Subcutaneous abdominal adipose tissue (tissue), 5 donors: Measurements from ENCODE around the gene SDC3.

ENCODE experiments used
- H3K27ac ChIP-seq: one replicate; pipeline ENCODE4 v1.7.0; 2013; ENCODE audit warnings: low read depth, mild to moderate bottlenecking, inconsistent platforms, low read length, moderate library complexity
- H3K27me3 ChIP-seq, 5 donors: one replicate each; pipeline ENCODE4 v1.7.0; 2013; ENCODE audit warnings: low read length in 5 of 5, inconsistent platforms in 1 of 5; ENCODE audit not compliant: control insufficient read depth in 5 of 5, insufficient read depth in 4 of 5
- H3K36me3 ChIP-seq, 5 donors: one replicate each; pipeline ENCODE4 v1.7.0; 2013; ENCODE audit warnings: low read length in 5 of 5; ENCODE audit not compliant: control insufficient read depth in 5 of 5, insufficient read depth in 5 of 5
- H3K4me1 ChIP-seq, 5 donors: one replicate each; pipeline ENCODE4 v1.7.0; 2013; ENCODE audit warnings: low read length in 5 of 5, mild to moderate bottlenecking in 3 of 5, moderate library complexity in 1 of 5; ENCODE audit not compliant: control insufficient read depth in 5 of 5, insufficient read depth in 5 of 5
- H3K4me3 ChIP-seq, 5 donors: one replicate each; pipeline ENCODE4 v1.7.0; 2013; ENCODE audit warnings: low read length in 5 of 5, low read depth in 1 of 5
- H3K9ac ChIP-seq, 5 donors: one replicate each; pipeline ENCODE4 v1.7.0; 2013; ENCODE audit warnings: low read length in 5 of 5, mild to moderate bottlenecking in 4 of 5, moderate library complexity in 3 of 5
- H3K9me3 ChIP-seq, 5 donors: one replicate each; pipeline ENCODE4 v1.7.0; 2013; ENCODE audit warnings: low read length in 5 of 5; ENCODE audit not compliant: control insufficient read depth in 5 of 5
- donor health status: healthy.
- donor health status: healthy.
- donor health status: healthy.
- donor health status: healthy.
- donor health status: healthy.

The SDC3 gene

DNA sequence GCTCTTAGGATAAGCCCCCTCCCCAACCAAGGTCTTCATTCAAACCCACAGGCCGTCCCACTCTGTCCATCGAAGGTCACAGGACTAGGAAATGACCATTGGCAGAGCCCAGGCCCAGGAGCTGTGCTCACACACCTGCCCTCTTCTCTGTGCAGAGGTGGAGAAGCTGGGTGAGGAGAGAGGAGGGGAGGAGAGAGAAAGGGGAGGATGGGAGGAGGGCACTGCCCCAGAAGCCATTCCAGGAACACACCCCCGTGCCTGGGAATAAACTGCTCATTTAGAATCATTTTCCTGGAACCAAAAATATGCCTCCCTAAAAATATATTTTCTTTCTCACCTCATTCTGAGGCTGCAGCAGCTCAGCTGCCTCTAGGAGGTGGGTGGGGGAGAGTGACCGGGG is 6.4 kb upstream of the SDC3 start:
- peaks cover 0 to 43% (median 16%) of the 10 kb centered on the region in 5 donors for H3K4me1 ChIP-seq
- no peak overlapping the region for H3K4me3 ChIP-seq
- no peaks in the 10 kb centered on the region for H3K36me3 ChIP-seq
- H3K27ac ChIP-seq, result no peak overlapping the region
- no peaks in the 10 kb centered on the region for H3K9me3 ChIP-seq
- no peaks in the 10 kb centered on the region for H3K27me3 ChIP-seq
- H3K9ac ChIP-seq, result no peak overlapping the region

DNA sequence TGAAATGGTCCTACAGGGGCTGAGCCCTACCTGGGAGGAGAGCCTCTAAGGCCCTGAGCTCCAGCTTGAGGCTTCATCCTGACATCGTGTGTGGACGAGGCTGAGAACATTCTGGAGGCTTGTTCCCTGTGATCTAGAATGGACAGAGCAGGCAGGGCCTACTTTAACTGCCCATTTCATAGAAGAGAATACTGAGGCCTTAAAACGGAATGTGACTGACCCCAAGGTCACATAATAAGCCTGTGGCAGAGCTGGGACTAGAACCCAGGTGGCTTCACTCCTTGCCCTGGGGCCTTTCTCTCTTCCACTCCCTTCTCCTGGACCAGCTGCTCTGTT is 6.0 kb upstream of the SDC3 start:
- H3K27ac ChIP-seq, result no peak overlapping the region
- H3K36me3 ChIP-seq, result no peaks in the 10 kb centered on the region

DNA sequence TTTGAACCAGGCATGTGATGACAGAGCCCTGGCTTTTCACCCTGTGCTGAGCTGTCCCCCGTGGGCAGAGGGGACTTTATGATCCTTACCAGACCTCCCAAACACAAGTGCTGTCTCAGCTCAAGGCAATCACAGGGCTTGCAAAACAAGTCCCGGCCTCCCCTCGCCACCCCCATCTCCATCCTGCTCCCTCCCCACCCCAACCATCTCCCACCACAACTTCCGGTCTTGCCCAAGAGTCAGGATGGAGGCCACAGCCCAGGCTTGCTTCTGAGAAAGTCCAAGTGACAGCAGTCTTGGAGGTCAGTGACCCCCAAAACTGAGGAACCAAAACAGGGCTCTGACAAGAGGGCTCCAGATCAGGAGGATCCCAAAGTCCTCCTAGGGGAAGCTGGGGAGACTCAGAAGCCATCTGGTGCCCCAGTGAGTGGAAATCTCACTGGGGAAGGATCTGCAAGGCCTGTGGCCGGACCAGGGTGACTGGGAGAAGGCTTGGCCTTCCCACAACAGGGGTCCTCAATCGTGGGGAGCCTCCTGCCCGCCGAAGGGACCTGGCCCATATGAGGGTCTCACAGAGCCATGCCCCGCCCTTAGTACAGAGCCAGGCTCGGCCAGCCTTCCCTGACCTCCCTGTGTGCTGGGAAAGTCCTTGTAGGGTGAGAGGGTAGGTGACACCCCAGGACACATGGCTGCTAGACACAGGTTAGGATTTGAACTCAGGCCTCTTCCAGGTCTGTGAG is 4.5 kb upstream of the SDC3 start:
- H3K9ac ChIP-seq, result no peak overlapping the region
- H3K27ac ChIP-seq, result no peak overlapping the region
- H3K9me3 ChIP-seq, result no peaks in the 10 kb centered on the region
- no peaks in the 10 kb centered on the region for H3K36me3 ChIP-seq
- H3K27me3 ChIP-seq, result no peaks in the 10 kb centered on the region
- H3K4me3 ChIP-seq, result no peak overlapping the region
- H3K4me1 ChIP-seq, result peaks cover 2 to 47% (median 27%) of the 10 kb centered on the region in 5 donors

More for the DNA sequence above, 6.0 kb upstream of the SDC3 start:
- H3K9me3 ChIP-seq, result no peaks in the 10 kb centered on the region
- no peak overlapping the region for H3K4me3 ChIP-seq
- H3K4me1 ChIP-seq, result peaks cover 0 to 46% (median 19%) of the 10 kb centered on the region in 5 donors
- H3K9ac ChIP-seq, result no peak overlapping the region
- no peaks in the 10 kb centered on the region for H3K27me3 ChIP-seq

DNA sequence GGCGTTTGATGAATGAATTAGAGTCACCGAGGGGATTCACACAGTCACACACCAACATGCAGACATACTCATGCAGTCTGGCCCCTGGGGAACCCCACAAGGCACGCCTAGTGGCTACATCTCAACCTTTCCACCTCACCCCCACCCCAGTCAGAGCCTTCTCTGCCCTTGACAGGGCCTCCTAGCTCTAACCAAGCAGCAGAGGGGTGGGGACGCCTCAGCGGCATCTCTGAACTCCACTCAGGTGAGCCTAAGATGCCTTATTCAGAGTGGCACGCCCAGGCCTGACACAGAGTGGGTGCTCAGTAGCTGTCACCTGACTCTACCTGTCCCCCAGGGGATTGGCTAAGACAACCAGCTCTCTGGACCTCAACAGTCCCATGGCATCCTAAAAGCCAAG is 3.7 kb upstream of the SDC3 start:
- Histone ChIP-seq H3K27me3 (no peaks in the 10 kb centered on the region), H3K9ac (no peak overlapping the region), H3K36me3 (no peaks in the 10 kb centered on the region), H3K27ac (no peak overlapping the region), H3K4me1 (peaks cover 3 to 56% (median 36%) of the 10 kb centered on the region in 5 donors), H3K9me3 (no peaks in the 10 kb centered on the region), H3K4me3 (no peak overlapping the region)

DNA sequence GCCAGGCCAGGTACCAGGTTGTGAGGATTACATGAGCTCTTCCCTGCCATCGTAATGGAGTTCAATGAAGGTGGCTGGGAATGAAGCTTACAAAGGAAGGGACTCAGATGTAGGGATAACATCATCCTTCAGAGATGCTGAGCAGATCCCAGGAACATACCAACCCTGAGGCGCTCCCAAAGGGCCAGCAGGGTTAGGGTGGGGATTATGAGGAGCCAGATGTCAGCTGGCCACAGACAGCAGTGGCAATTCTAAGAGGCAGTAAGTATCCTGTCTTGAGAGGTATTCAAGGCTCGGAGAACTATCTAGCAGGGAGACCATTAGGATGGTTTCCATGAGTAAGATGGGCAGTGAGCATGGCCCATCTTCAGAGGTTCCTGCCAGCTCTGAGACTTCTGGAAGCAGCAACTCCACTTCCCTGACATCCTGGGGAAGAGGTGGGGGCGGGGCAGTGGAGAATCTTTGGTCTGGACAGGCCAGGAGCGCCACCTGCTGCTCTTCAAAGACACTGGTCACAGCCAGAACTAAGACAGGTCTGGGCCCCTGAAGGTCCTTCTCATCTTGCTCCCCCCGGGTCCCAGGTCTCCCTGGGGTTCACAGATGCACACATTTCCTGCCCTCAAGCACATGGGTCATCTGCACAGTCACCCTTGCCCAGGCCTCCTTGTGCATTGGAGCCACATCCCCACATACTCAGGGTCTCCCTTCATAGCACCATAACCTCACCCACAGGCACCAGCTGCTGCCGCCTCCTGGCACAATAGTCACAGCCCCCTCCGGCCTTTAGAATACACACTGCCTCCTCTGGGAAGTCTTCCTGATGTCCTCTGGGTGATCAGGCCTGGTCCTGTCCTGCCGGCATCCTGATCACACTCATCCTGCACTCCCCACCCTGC is 2.7 kb upstream of the SDC3 start:
- H3K27me3 ChIP-seq, result no peaks in the 10 kb centered on the region
- no peaks in the 10 kb centered on the region for H3K9me3 ChIP-seq
- H3K36me3 ChIP-seq, result no peaks in the 10 kb centered on the region
- H3K9ac ChIP-seq, result no peak overlapping the region
- peaks cover 6 to 65% (median 45%) of the 10 kb centered on the region in 5 donors for H3K4me1 ChIP-seq
- H3K27ac ChIP-seq, result no peak overlapping the region
- H3K4me3 ChIP-seq, result no peak overlapping the region

DNA sequence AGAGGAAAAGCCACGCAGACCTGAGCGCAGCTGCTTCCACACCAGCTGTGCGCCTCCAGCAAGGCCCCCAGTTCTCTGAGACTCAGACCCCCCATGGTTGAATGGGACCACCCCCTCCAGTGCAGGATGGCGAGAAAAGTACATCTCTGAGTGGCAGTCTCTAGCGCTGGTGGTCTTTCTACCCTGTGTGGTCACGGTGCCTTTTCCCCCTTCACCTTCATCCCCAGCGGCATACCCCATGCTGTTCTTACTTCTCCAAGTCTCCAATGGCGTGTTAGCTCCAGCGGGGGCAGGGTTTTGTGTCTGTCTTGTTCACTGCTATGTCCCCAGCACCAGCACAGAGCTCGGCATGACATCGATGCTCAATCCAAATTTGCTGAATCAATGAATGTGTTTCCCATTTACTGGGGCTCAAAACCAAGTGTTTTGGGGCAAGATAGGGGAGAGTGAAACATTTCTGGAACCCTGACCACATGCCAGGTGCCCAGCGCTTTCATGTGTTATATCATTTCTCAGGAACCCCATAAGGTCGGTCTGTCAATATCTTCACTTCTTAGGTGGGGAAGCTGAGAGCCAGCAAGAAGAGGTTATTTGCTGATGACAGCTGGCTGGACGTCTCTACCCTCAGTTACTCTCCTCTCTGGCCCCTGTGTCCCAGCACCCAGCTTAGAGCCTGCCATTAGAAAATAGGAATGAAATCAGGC is 959 bp upstream of the SDC3 start:
- Histone ChIP-seq H3K9me3 (no peaks in the 10 kb centered on the region), H3K4me3 (peak overlapping the region; percentile 26 to 65 (median 59)), H3K27ac (peak overlapping the region; percentile 11), H3K27me3 (no peaks in the 10 kb centered on the region), H3K4me1 (peaks cover 6 to 79% (median 55%) of the 10 kb centered on the region in 5 donors), H3K9ac (peak overlapping the region in 3 of 5 donors; percentile 53 to 80 (median 70)), H3K36me3 (no peaks in the 10 kb centered on the region)

DNA sequence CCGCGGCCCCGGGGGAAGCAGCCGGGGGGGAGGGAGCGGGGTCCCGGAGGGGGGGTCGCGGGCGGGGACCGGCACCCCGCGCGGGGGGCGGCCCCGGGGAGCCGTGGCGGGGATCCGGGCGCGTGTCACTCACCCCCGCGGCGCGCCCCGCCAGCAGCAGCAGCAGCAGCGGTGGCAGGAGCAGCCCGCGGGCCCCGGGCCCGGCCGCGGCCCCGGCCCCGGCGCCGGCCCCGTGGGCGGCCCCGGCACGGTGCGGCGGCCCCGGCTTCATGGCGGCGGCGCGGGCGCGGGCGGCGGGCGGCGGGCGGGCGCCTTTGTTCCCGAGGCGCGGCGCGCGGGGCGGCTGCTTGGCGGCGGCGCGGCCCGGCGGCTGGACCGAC is 252 bp downstream of the SDC3 start:
- H3K36me3 ChIP-seq, result no peaks in the 10 kb centered on the region
- no peaks in the 10 kb centered on the region for H3K27me3 ChIP-seq
- peaks cover 6 to 71% (median 61%) of the 10 kb centered on the region in 5 donors for H3K4me1 ChIP-seq
- H3K27ac ChIP-seq, result no peak overlapping the region
- H3K9ac ChIP-seq, result no peak overlapping the region
- peak overlapping the region in 1 of 5 donors; percentile 71 for H3K4me3 ChIP-seq
- H3K9me3 ChIP-seq, result no peaks in the 10 kb centered on the region

DNA sequence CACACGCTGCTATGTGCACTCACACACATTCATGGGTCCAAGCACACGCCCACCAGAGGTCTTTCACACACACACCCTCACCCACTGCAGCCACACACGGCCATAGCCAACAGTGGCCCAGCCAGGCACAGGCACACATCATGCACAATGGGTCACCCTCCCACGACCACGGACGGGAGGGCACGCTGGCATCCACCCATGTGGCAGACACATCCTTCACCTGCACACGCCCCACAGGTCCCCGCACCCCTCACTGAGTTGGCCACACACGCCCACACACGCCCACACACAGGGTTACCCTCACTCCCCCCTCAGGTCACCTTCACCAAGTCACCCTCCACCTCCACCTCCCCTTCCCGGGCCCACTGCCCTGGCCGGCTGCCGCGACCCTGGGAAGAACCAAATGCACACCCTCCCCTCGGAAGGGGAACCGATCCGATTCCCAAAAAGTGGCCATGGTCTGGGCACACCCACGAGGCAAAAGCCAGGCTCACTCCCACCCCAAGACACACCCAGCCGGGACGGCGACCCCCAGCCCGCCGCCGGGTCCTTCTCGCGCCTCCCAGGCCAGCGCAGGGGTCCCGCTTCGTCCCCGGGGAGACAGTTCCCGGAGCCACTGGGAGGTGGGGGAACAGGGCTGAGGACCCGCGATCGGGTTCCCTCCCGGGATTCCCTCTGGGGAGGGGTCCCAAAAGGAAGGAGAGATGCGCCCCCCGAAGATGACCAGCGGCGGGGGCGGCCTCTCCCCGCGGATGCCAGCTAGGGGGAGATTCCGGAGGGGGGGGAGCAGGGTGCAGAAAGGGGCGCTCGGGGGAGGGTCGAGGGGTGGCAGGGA is 860 bp downstream of the SDC3 start:
- Histone ChIP-seq H3K9ac (peak overlapping the region; percentile 16 to 87 (median 65)), H3K27me3 (no peaks in the 10 kb centered on the region), H3K4me1 (peaks cover 6 to 76% (median 67%) of the 10 kb centered on the region in 5 donors), H3K27ac (no peak overlapping the region), H3K36me3 (no peaks in the 10 kb centered on the region), H3K4me3 (peak overlapping the region; percentile 57 to 71 (median 65)), H3K9me3 (no peaks in the 10 kb centered on the region)

DNA sequence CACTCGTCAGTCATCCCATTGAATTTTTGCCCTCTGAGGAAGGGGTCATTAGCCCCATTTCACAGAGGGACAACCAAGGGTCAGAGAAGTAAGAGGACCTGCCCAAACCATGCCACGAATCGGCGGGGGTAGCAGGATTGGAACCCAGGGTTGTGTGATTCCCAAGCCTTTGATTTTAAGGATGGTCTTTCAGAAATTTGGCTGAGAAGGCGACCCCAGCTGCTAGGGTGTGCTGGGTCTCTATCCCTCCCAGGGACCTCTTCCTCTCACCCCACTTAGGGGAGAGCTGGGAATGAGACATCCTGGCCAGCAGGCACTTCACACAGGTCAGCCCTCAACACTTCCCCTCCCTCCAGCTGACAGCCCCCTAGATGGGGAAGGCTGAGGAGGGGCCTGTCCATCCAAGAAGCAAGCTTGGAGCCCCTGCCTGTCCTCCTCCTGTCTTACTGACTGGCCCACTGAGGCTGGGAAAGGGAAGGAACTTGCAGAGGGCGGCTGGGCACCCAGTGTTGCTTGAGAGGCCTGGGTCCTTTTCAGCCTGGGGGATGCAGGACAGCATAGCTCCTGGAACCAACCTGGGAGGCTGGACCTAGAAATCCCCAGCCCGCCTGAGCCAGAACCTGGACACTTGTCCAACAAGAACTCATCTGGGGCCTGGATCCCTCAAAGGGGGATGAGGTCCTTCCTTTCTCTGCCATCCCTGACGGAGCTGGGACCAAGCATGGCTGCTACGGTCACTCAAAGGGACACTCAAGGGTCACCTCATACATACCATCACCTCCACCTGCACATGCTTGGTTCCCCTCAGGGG is 1.7 kb downstream of the SDC3 start:
- no peaks in the 10 kb centered on the region for H3K9me3 ChIP-seq
- H3K27me3 ChIP-seq, result no peaks in the 10 kb centered on the region
- H3K36me3 ChIP-seq, result no peaks in the 10 kb centered on the region
- H3K27ac ChIP-seq, result no peak overlapping the region
- peak overlapping the region; percentile 57 to 71 (median 65) for H3K4me3 ChIP-seq
- H3K4me1 ChIP-seq, result peaks cover 6 to 77% (median 68%) of the 10 kb centered on the region in 5 donors
- peak overlapping the region in 3 of 5 donors; percentile 16 to 87 (median 81) for H3K9ac ChIP-seq
